ENCODE results near the gene PTP4A2.
"Not testable (repeated sequence)": the region's sequence is repeated elsewhere in the genome, so short reads cannot be mapped to it uniquely, and the experiment has no call there.

The PTP4A2 gene

GRCh38 chr1:31926853-31927660, 11.1 kb downstream of the PTP4A2 start:
- Histone ChIP-seq H3K4me3 (ENCODE audit: low read depth in 1 of 2, low read length in 2 of 2) (peak overlapping the region in 1 of 2 experiments; percentile 40; a peak in 2 of 4 replicates), H3K36me3 (ENCODE audit: insufficient read depth, low read length) (peaks cover 61% of the 10 kb centered on the region), H3K27ac (ENCODE audit: low read length) (peak overlapping the region; percentile 96), H3K4me1 (ENCODE audit: insufficient read depth, low read length) (peaks cover 95% of the 10 kb centered on the region), H3K9me3 (ENCODE audit: insufficient read depth, low read length, severe bottlenecking) (no peaks in the 10 kb centered on the region), H2AFZ (ENCODE audit: low read depth, low read length) (no peak overlapping the region), H4K20me1 (ENCODE audit: insufficient read depth, low read length) (peaks cover 37% of the 10 kb centered on the region), H3K27me3 (ENCODE audit: insufficient read depth, low read length, poor library complexity) (no peaks in the 10 kb centered on the region), H3K79me2 (ENCODE audit: insufficient read depth, low read length) (peaks cover 98% of the 10 kb centered on the region), H3K4me2 (ENCODE audit: insufficient read depth, low read length) (peak overlapping the region; percentile 66), H3K9ac (ENCODE audit: low read depth, low read length) (peak overlapping the region; percentile 85)
- TF ChIP-seq CTCF (IDR thresholded peaks at IDR 0.05; ENCODE audit: borderline replicate concordance, extremely low read depth, low read length, poor library complexity, severe bottlenecking) (no peak), EZH2 (IDR thresholded peaks at IDR 0.05; ENCODE audit: borderline replicate concordance, low read depth, low read length, severe bottlenecking) (no peak)
- ATAC-seq (ENCODE audit: insufficient read depth, low read depth) (peak; percentile 5; the same call in 1 of the 3 replicates), DNase-seq (peak; percentile 43)

GRCh38 chr1:31926252-31926651, 11.9 kb downstream of the PTP4A2 start:
- TF ChIP-seq CTCF (IDR thresholded peaks at IDR 0.05; ENCODE audit: borderline replicate concordance, extremely low read depth, low read length, poor library complexity, severe bottlenecking) (no peak), EZH2 (IDR thresholded peaks at IDR 0.05; ENCODE audit: borderline replicate concordance, low read depth, low read length, severe bottlenecking) (no peak)
- H3K4me2 ChIP-seq (ENCODE audit: insufficient read depth, low read length): peak overlapping the region; percentile 66
- peaks cover 67% of the 10 kb centered on the region for H3K36me3 ChIP-seq (ENCODE audit: insufficient read depth, low read length)
- H2AFZ ChIP-seq (ENCODE audit: low read depth, low read length): no peak overlapping the region
- no peak for ATAC-seq (ENCODE audit: insufficient read depth, low read depth)
- peak overlapping the region; percentile 96 for H3K27ac ChIP-seq (ENCODE audit: low read length)
- peaks cover 98% of the 10 kb centered on the region for H3K79me2 ChIP-seq (ENCODE audit: insufficient read depth, low read length)
- DNase-seq: no peak
- H3K4me1 ChIP-seq (ENCODE audit: insufficient read depth, low read length): peaks cover 94% of the 10 kb centered on the region
- peaks cover 45% of the 10 kb centered on the region for H4K20me1 ChIP-seq (ENCODE audit: insufficient read depth, low read length)
- peak overlapping the region; percentile 85 for H3K9ac ChIP-seq (ENCODE audit: low read depth, low read length)
- H3K4me3 ChIP-seq (ENCODE audit: low read depth in 1 of 2, low read length in 2 of 2): peak overlapping the region in 1 of 2 experiments; percentile 40; a peak in 1 of 4 replicates
- no peaks in the 10 kb centered on the region for H3K9me3 ChIP-seq (ENCODE audit: insufficient read depth, low read length, severe bottlenecking)
- H3K27me3 ChIP-seq (ENCODE audit: insufficient read depth, low read length, poor library complexity): no peaks in the 10 kb centered on the region

GRCh38 chr1:31925824-31926223, 12.3 kb downstream of the PTP4A2 start:
- peaks cover 89% of the 10 kb centered on the region for H3K4me1 ChIP-seq (ENCODE audit: insufficient read depth, low read length)
- peaks cover 98% of the 10 kb centered on the region for H3K79me2 ChIP-seq (ENCODE audit: insufficient read depth, low read length)
- H3K9ac ChIP-seq (ENCODE audit: low read depth, low read length): peak overlapping the region; percentile 85
- peaks cover 68% of the 10 kb centered on the region for H3K36me3 ChIP-seq (ENCODE audit: insufficient read depth, low read length)
- H4K20me1 ChIP-seq (ENCODE audit: insufficient read depth, low read length): peaks cover 49% of the 10 kb centered on the region
- H3K9me3 ChIP-seq (ENCODE audit: insufficient read depth, low read length, severe bottlenecking); H3K4me3 ChIP-seq (ENCODE audit: low read depth in 1 of 2, low read length in 2 of 2); ATAC-seq (ENCODE audit: insufficient read depth, low read depth); H3K27me3 ChIP-seq (ENCODE audit: insufficient read depth, low read length, poor library complexity); H2AFZ ChIP-seq (ENCODE audit: low read depth, low read length): not testable (repeated sequence)
- H3K4me2 ChIP-seq (ENCODE audit: insufficient read depth, low read length): peak overlapping the region; percentile 66; the same call in 1 of the 2 replicates
- peak; percentile 62 for DNase-seq
- peak overlapping the region; percentile 96 for H3K27ac ChIP-seq (ENCODE audit: low read length)

GRCh38 chr1:31924839-31925238, 13.3 kb downstream of the PTP4A2 start:
- Histone ChIP-seq H3K27ac (ENCODE audit: low read length) (peak overlapping the region; percentile 66), H4K20me1 (ENCODE audit: insufficient read depth, low read length) (peaks cover 53% of the 10 kb centered on the region), H3K9me3 (ENCODE audit: insufficient read depth, low read length, severe bottlenecking) (no peaks in the 10 kb centered on the region), H3K4me3 (ENCODE audit: low read depth in 1 of 2, low read length in 2 of 2) (no peak overlapping the region), H3K4me1 (ENCODE audit: insufficient read depth, low read length) (peaks cover 83% of the 10 kb centered on the region), H3K27me3 (ENCODE audit: insufficient read depth, low read length, poor library complexity) (no peaks in the 10 kb centered on the region), H2AFZ (ENCODE audit: low read depth, low read length) (no peak overlapping the region), H3K9ac (ENCODE audit: low read depth, low read length) (peak overlapping the region; percentile 18), H3K36me3 (ENCODE audit: insufficient read depth, low read length) (peaks cover 70% of the 10 kb centered on the region), H3K4me2 (ENCODE audit: insufficient read depth, low read length) (peak overlapping the region; percentile 47), H3K79me2 (ENCODE audit: insufficient read depth, low read length) (peaks cover 98% of the 10 kb centered on the region)
- ATAC-seq (ENCODE audit: insufficient read depth, low read depth): no peak; the same call in 2 of the 3 replicates
- TF ChIP-seq EZH2 (IDR thresholded peaks at IDR 0.05; ENCODE audit: borderline replicate concordance, low read depth, low read length, severe bottlenecking) (no peak), CTCF (IDR thresholded peaks at IDR 0.05; ENCODE audit: borderline replicate concordance, extremely low read depth, low read length, poor library complexity, severe bottlenecking) (no peak)
- no peak for DNase-seq

Data from DND-41 (cell line).